ENCODE results near the gene FADS6.

Gene FADS6

GRCh38 chr17:74830861-74831260 lies 62.6 kb downstream of the FADS6 start:
- DNase-seq (ENCODE audit: low read depth): no peak

- no peak for DNase-seq (ENCODE audit: low read depth)
These were observed 65.6 kb downstream of the FADS6 start for GRCh38 chr17:74827800-74828199.
